Measurements from ENCODE around the gene CCNA1. TPM values are rescaled to one million over a fixed set of nuclear protein-coding genes. Genes with fewer than 3 reads are reported as not detected.

The CCNA1 gene
- total RNA-seq, 4 donors from 2014 or later = 0.38 to 0.65 TPM; not detected in 2

DNA sequence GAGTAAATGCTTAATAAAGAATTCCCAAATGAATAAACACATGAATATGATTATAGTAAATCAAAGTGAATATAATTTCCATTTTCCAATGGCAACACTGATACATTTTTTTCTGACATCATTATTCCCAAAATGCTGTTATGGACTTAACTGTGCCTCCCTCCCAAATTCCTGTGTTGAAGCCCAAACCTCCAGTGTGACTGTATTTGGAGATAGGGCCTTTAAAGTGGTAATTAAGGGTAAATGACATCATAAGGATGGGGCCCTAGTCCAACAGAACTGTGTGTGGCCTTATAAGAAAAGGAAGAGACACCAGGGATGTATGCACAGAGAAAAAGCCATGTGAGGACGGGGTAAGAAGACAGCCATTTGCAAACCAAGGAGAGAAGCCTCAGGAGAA is 19.1 kb upstream of the CCNA1 start:
- H3K4me1 ChIP-seq = peaks cover 3% of the 10 kb centered on the region
- TF ChIP-seq EP300 (IDR thresholded peaks at IDR 0.05) = no peak
- TF ChIP-seq POLR2AphosphoS5 (IDR thresholded peaks at IDR 0.05) = no peak
- TF ChIP-seq, protein P1, sequence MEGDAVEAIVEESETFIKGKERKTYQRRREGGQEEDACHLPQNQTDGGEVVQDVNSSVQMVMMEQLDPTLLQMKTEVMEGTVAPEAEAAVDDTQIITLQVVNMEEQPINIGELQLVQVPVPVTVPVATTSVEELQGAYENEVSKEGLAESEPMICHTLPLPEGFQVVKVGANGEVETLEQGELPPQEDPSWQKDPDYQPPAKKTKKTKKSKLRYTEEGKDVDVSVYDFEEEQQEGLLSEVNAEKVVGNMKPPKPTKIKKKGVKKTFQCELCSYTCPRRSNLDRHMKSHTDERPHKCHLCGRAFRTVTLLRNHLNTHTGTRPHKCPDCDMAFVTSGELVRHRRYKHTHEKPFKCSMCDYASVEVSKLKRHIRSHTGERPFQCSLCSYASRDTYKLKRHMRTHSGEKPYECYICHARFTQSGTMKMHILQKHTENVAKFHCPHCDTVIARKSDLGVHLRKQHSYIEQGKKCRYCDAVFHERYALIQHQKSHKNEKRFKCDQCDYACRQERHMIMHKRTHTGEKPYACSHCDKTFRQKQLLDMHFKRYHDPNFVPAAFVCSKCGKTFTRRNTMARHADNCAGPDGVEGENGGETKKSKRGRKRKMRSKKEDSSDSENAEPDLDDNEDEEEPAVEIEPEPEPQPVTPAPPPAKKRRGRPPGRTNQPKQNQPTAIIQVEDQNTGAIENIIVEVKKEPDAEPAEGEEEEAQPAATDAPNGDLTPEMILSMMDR (IDR thresholded peaks at IDR 0.05) = no peak
- TF ChIP-seq POLR2A (IDR thresholded peaks at IDR 0.05) = no peak
- H3K36me3 ChIP-seq = no peaks in the 10 kb centered on the region
- no peak for DNase-seq (ENCODE audit: low spot score in 2 of 2)
- 78% methylated on average over 1 of the region's 1 CpG for WGBS
- no peaks in the 10 kb centered on the region for H3K9me3 ChIP-seq
- H3K27ac ChIP-seq = no peak overlapping the region
- no peaks in the 10 kb centered on the region for H3K27me3 ChIP-seq
- H3K4me3 ChIP-seq = no peak overlapping the region

DNA sequence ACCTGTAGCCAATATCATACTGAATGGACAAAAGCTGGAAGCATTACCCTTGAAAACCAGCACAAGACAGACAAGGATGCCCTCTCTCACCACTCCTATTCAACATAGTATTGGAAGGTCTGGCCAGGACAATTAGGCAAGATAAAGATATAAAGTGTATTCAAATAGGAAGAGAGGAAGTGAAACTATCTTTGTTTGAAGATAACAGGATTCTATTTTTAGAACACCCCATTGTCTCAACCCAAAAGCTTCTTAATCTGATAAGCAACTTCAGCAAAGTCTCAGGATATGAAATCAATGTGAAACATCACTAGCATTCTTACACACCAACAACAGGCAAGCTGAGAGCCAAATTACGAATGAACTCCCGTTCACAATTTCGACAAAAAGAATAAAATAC is 17.8 kb upstream of the CCNA1 start:
- no peaks in the 10 kb centered on the region for H3K9me3 ChIP-seq
- WGBS = 93% methylated on average over 3 of the region's 3 CpGs
- H3K4me1 ChIP-seq = peaks cover 3% of the 10 kb centered on the region
- no peak overlapping the region for H3K4me3 ChIP-seq
- TF ChIP-seq, protein P1 (IDR thresholded peaks at IDR 0.05) = no peak
- TF ChIP-seq POLR2AphosphoS5 (IDR thresholded peaks at IDR 0.05) = no peak
- DNase-seq (ENCODE audit: low spot score in 2 of 2) = no peak
- H3K36me3 ChIP-seq = no peaks in the 10 kb centered on the region
- H3K27ac ChIP-seq = no peak overlapping the region
- no peaks in the 10 kb centered on the region for H3K27me3 ChIP-seq

DNA sequence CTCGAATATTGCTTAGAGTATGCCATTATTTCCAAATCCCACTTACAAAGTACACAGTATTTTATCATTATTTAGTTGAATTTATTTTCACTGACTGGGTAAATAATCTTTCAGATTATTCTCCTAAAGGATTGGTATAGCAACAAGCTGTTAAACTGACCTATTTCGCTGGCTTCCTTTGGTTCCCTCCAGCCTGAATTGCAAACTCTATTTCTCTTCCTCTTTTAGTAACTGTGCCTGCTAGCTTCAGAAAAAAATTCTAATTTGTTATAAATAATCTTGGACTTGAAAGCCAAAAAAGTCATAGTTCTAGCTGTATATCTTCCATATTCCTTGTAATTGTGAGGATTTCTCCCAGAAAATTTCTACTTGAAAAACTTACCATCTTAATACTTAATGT is 15.0 kb upstream of the CCNA1 start:
- no peaks in the 10 kb centered on the region for H3K27me3 ChIP-seq
- H3K27ac ChIP-seq = no peak overlapping the region
- H3K9me3 ChIP-seq = no peaks in the 10 kb centered on the region
- peaks cover 6% of the 10 kb centered on the region for H3K4me1 ChIP-seq
- no peak for TF ChIP-seq EP300 (IDR thresholded peaks at IDR 0.05)
- TF ChIP-seq, protein P1 (IDR thresholded peaks at IDR 0.05) = no peak
- TF ChIP-seq POLR2AphosphoS5 (IDR thresholded peaks at IDR 0.05) = no peak
- TF ChIP-seq POLR2A (IDR thresholded peaks at IDR 0.05) = no peak
- H3K4me3 ChIP-seq = no peak overlapping the region
- no peaks in the 10 kb centered on the region for H3K36me3 ChIP-seq
- 78% methylated on average over 2 of the region's 2 CpGs for WGBS
- DNase-seq (ENCODE audit: low spot score in 2 of 2) = no peak

DNA sequence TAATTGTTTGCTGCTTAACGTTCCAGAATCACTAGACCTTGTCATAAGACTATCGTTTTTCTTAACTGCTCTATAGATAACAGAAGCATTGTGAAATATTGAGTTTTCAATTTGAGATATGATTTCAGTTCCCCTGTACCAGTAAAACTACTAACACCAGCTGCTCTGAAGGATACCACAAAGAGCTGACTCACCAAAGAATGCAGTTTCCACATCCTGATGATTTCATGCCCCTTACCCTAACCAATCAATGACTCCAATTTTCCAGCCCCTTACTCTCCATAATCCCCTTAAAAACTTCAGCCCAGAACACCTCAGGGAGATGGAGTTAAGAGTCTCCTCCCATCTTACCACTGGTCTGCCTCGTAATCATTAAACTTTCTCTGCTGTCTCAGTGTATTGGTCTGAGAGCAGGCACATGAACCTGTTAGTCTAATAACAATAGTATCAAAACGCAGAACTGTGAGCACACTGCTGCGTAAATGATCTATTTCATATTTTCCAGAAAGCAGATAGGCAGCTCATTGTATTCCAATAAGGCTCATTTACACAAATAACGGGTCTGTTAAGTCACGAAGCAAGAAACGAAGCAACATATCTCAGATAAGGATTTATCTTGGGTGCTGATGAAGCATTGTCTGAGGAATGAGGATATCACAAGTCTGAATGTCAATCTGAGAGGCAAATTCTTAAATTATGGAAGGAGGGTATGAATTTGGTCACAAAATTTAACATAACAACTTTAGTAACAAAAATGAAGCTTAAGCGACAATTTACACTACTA is 14.1 kb upstream of the CCNA1 start:
- TF ChIP-seq, protein P1 (IDR thresholded peaks at IDR 0.05) = no peak
- TF ChIP-seq EP300 (IDR thresholded peaks at IDR 0.05) (no peak), POLR2AphosphoS5 (IDR thresholded peaks at IDR 0.05) (no peak), POLR2A (IDR thresholded peaks at IDR 0.05) (no peak)
- H3K27ac ChIP-seq = no peak overlapping the region
- H3K9me3 ChIP-seq = no peaks in the 10 kb centered on the region
- H3K4me1 ChIP-seq = peaks cover 6% of the 10 kb centered on the region
- H3K4me3 ChIP-seq = no peak overlapping the region
- 56% methylated on average over 9 of the region's 9 CpGs for WGBS
- no peaks in the 10 kb centered on the region for H3K27me3 ChIP-seq
- DNase-seq (ENCODE audit: low spot score in 2 of 2) = no peak
- H3K36me3 ChIP-seq = no peaks in the 10 kb centered on the region

DNA sequence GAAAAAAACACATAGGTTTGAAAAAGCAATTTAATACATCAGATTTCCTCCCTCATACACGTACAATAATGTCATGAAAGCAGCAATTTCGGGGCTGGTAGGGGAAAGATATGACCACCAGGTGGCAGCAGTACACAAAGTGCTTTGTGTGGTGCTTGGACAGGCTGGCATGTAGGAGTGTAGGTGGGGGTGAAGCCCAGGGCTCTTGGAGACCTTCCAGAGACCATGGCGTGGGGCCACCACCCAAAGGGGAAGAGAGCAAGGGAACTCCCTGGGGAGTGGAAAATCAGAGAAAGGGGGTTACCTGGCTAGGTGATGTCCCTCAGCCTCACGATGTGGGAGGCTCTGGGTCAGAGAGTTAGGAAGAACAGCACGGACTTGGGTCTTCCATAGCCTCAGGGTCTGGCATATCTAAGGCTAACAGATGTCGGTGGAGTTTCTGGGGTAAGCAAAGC is 11.8 kb upstream of the CCNA1 start:
- H3K27ac ChIP-seq = no peak overlapping the region
- no peaks in the 10 kb centered on the region for H3K27me3 ChIP-seq
- 19% methylated on average over 6 of the region's 6 CpGs for WGBS
- no peak overlapping the region for H3K4me3 ChIP-seq
- no peaks in the 10 kb centered on the region for H3K9me3 ChIP-seq
- TF ChIP-seq, protein P1 (IDR thresholded peaks at IDR 0.05) = peak; percentile 41 to 78
- no peak for TF ChIP-seq EP300 (IDR thresholded peaks at IDR 0.05)
- TF ChIP-seq POLR2A (IDR thresholded peaks at IDR 0.05) = no peak
- peaks cover 6% of the 10 kb centered on the region for H3K4me1 ChIP-seq
- DNase-seq (ENCODE audit: low spot score in 2 of 2) = peak; percentile 72 to 84
- H3K36me3 ChIP-seq = no peaks in the 10 kb centered on the region

Measured in suprapubic skin (tissue), 4 donors.